HG02938 (cell line): ENCODE data around the gene MAPK9.
A peak's percentile ranks its signal among the peaks of the same experiment; 100 is the strongest.

Experiments used
- ATAC-seq: cut with Tn5 transposase; IDR thresholded peaks from one replicate; pipeline ENCODE4 v1.9.1; 2021; ENCODE audit warnings: mild to moderate bottlenecking, moderate library complexity; ENCODE audit not compliant: unreplicated experiment

The MAPK9 gene

DNA sequence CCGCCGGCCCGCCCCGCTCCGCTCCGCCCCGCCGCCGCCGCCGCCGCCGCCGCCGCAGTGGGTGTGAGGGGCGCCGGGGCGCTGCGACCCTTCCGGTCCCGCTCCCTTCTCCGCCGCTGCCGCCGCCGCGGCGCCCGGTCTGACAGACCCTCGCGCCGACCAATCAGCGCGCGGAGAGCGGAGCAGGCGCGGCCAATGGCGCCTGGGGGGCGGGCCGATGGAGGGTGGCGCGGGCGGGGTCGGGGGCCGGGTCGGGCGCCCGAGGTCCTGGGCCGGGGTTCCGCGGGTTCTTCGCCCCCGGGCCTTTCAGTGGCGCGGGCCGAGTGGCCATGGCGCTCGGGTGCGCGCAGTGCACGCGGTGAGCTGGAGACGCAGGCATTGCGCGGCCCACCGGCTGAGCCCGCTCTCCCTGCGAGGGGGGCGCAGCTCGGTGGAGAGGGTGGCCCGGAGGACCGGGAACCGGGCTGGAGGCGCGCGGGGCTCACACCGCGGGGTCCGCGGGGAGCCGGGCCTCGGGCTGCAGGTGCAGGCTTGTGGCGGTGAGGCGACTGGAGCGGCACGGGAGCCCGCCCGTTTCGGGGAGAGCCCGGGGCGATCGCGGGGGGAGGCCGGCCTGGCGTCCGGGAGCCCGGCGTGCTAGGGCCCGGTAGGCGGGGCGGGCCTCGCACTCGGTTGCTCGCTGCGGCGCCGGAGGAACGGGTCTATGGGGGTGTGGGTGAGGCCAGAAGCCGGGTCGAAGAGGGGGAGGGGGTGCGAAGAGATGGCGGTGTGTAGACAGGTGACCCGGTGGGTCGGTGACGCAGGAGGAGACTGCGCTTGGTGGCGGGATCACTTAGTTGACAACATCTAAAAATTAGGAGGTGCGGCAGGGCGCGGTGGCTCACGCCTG, at the start of gene MAPK9:
Gene MAPK9 (minus strand): TSS at position 141 of the 889 bp plus-strand sequence. CDS start 11,522 bp downstream, outside the sequence.
- ATAC-seq: peak; percentile 73

DNA sequence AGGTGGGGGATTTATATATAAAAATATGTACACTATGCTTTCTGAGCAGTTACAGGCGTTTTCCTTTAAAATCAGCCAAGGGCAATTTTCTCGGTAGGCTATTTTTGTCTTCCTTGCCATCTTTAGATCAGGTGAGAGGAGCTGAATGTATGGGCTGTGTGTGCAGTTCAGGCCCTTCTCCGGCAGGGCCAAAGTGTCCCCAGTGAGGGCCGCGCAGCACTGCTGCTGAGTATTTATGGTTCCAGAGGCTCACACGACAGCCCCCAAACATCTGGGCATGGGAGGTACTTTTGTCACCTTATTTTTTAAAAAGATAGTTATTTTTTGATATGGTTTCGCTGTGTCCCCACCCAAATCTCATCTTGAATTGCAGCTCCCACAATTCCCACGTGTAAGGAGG, 49.7 kb upstream of the MAPK9 start:
- no peak for ATAC-seq

DNA sequence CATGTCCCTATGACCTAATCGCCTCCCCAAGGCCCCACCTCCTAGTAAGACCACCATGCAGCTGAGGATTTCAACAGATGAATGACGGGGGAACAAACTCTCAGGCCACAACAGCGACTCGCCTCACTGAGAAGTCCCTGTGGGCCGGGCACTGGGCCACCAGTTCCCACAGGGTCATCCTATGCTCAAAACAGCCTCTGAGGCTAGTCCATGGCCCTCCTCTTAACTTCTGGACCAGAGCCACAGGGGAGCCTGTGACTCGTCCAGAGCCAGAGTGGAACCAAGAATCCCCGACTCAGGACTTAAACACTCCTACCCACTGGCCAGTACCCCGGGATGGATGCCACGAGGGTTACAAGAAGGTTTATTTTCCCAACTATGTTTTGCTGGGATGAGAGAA, 49.0 kb upstream of the MAPK9 start:
- ATAC-seq: no peak

DNA sequence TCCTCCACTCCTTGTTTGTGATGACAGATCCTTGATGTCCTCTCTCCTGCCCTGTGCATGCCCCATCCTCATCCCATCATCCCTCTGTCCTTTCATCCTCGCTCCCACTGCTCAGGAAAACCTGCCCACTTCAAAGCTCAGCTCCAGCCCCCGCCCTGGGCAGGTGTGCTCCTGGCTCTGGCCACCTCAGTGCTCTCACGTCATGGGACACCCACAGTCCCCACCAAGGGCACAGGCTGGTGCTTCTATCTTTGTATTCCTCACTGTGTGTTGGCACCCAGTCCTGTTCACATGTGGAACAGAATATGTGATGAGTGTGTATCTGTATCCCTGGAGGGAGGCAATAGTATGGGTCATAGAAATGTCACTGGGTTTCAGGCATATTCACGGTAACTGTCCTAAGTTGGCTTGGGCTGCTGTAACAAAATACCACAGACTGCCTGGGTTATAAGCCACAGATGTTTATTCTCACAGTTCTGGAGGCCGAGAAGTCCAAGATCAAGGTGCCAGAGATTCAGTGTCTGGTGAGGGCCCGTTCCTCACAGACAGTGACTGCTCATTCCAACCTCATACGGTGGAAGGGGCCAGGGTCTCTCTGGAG, 47.8 kb upstream of the MAPK9 start:
- ATAC-seq: no peak

DNA sequence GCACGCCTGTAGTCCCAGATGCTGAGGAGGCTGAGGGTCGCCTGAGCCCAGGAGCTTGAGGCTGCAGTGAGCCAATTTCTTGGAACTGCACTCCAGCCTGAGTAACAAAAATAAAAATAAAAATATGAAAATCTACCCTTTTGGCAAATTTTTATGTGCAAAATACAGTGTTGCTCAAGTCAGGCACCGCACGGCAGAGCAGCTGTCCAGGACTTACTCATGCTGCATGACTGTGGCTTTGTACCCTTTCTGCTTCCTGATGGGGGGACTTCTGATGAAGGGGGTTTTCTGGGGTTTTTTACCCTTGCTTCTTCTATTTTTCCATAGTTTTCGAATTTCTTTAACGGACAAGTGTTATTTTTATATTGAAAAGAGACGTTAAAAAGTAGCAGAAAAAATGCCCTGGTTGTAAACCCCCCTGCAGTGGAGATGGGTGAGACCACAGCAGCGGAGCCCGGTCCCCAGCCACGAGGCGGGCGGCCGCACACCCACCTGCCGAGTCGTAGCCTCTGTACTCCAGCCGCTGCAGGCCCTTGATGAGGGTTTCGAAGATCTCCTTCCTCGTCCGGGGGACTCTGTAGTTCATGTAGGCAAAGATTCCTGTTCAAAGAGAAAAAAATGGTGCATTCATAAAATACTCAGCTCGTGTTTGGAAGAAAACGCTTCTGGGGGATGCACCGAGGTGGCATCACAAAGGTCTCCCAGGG, 46.3 kb upstream of the MAPK9 start:
- no peak for ATAC-seq

DNA sequence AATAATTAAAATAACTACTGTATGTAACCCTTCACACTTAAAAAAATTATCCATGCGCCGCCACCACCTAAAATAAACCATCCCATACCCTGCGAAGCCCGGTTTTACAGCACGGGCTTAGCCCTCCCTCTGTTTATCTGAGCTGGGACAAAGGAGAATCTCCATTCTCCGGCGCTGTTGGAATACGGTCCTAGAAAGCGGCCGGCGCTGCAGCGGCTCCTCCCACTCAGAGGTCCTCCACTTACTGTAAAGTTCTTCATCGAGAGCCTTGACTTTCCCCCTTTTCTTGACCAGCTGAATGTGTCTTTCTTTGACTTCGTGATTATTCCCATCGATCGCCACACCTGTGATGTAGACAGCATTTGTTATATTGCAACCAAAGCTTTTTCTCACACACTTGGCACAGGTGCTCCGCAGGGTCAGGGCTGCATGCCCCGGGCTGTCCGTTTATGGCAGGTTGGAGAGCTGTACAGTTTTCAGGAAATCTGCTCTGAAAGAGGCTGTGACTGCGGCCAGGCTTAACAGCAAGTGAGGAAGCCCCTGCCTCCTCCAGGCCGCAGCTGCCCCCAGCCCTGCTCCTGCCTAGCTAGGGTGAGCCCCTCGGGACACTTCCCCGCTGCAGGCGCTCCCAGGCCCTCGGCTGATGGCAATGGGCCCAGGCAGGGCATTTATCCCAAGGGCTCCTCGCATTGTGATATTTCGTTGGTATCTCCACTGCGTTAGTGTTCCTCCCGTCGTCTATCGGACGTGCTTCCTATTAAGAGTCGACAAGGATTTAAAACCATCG, 44.5 kb upstream of the MAPK9 start:
- ATAC-seq: no peak

DNA sequence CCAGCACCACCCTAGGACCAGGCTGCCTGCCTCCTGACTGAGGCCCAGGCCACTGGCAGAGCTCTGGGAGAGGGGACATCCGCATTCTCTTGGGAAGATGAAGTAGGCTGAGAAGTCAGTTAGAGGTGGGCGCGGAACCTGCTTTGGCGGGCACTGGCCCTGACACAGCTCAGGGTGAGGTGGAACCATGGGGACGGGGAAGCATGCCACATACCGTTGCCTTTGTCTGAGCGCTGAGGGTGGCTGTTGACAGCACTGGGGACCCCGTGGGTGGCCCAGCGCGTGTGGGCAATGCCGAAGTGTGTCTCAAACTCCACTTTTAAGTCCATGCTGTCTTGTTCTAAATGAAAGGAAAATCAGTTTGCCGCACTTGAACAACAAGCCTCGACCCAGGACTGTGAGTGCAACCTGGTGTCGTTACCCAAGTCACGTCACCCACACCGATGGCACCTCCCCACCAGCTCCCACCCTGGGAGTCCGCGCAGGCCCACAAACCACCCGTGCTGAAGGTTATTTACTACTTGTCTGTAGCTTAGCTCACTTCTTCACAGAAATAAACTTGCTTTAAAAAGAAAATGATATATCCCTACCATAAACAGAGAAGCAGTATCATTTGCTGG, 43.8 kb upstream of the MAPK9 start:
- no peak for ATAC-seq

DNA sequence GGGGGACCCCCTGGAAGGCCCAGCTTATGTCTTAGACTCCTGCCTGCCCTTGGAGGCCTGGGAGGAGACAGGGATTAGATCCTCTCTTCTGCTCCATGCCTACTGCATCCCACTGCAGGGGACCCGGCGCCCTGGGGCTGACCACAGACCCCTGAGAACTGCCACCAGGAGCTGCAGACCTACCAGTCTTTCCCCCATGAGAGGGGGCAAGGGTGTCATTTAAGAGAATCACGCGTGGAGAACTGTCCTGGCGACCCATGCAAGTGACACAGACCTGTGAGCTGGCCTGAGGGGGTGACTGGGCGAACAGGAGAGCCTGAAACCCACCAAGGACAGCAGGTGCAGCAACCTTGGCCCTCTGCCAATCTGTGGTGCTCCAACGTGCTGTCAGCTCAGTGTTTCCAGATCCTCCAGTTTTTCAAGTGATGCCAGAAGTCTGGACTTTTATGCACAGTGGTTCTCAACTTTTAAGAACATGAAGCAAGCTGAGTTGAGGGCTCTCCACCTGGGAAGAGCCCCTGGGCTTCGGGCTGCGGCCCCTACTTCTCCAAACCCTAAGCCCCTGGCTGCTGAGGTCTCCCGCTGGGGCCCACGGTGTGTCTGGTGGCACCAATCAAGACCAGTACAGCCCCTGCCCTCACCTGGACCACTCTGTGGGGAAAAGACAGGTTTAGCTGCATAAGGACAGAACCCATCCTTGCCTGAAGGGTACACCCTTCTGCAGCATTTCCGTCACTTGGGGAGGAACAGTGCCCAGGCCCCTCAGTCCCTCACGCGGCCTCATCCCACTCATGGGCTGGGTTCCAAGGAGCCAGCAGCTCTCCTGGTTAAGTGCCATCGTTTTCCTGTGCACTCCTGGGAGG, 43.1 kb upstream of the MAPK9 start:
- no peak for ATAC-seq

DNA sequence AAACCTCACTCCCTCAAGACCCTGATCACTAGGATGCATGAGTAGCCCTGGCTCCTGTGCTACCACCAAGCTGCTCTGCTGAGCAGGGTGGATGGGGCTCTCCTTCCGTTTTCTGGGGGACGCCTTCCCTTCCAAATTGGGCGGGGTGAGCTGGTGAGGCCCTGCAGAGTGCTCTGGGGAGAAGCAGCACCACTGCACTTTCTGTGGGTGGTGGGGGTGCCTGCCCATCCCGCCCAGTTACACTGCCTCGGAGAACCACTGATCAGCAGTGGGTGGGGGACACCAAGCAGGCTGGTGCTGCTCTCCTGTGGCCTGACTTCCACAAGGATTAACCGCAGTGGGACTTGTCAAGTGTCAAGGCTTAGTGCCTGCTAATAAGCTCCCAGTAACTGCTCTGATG, 42.3 kb upstream of the MAPK9 start:
- ATAC-seq: no peak

DNA sequence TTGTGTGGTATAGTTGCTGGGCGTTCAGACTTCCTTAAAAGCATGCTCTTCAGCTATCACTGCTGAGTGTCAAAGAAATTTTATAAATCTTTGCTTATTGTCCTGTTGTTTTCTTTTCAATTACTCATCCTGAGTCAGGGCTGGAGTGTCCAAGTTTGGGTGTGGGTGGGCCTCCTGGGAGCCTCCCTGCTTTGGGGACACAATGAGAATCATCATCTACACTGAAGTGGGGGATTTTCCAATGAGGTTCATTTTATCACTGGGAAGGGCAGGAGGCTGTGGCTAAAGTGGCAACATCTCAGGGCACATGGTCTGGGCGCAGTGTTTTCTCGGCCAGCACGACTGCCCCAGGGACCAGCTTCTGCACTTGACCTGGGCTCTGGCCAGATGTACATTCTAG, 41.8 kb upstream of the MAPK9 start:
- ATAC-seq: no peak

DNA sequence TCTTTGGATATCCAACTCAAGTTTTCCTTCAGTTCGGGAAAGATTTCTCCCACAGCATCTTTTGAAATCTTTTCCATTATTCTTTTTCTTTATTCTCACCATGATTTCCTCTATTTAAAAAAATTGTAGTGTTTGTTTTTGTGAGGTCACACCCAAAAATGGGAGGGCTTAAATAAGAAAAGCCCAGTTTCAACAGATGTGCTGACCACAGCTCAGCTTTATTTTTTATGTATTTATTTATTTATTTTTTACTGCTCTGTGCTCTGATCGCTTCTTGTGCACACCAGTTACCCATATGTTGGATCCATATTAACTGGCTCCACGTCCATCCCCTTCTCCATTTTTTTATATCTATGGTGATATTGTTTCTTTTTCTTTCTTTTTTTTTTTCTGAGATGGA, 41.0 kb upstream of the MAPK9 start:
- no peak for ATAC-seq

DNA sequence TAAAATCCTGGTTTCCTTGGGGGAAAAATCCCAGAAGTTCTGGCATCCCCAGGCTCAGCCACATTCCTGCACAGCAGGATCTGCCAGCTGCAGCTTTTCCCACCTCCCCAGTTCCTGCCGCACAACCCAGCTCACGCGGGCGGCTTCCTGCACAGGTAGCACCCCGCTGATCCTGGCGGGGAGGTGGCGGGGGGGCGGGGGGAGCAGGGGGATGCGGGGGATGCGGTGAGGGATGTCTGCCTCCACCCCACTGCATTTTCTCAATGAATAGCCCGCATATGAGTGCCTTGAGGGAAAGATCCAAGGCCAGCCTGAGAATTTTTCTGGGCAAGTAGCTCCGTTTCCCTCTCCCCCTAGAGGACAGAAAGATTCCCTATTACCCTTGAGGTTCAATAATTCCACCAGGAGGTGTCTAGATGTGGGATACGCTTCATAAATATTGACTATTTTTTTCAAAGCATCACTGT, 40.2 kb upstream of the MAPK9 start:
- ATAC-seq: no peak

DNA sequence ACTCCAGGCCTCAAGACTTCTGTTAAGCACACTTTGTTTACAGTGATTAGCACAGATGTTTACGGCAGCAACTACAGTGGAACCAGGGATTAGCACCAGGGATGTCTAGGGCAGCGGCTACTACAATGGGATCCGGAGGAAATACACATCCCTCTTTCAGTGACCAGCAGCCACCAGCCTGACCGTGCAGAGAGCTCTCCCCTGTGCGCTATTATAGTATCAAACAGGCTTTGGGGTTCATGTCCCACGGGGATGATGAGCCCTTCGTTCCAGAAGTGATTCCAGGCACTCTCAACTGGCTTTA, 39.7 kb upstream of the MAPK9 start:
- no peak for ATAC-seq

DNA sequence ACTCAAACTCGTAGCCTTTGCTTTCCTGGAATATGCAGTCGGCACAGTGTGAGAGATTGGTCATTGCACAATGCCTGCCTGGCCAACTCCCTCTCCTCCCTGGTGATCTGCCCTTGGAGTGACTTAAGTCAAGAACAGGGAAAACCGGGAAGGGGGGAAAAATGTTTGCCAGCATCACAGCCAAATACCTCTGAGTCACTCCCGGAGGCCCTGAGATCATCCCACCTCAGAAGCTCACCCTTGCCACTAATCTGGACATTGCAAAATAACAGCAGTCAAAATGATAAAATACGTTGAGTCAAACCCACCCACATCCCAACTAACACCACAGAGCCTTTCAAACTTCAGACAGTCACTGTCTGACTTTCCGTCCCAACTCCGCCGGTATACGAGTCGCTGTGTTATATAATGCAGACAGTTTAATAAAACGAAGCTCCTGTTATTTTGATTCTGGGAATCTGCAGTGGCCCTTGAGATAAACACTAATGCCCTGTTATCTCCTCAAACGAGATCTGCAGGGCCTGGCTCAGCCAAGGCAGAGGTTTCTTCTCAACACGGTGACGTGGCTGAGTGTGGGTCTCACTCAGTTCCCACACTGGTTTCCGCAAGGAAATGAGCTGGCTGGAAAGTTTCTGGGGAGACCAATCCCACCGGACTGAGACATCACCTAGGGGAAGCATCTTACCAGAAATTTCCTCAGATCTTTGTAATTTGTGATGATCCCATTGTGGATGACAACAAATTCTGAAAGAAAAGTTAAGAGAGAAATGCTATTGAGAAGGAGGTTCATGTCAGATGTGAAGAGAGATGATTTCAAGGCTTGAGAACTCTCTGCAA, 39.1 kb upstream of the MAPK9 start:
- ATAC-seq: no peak

DNA sequence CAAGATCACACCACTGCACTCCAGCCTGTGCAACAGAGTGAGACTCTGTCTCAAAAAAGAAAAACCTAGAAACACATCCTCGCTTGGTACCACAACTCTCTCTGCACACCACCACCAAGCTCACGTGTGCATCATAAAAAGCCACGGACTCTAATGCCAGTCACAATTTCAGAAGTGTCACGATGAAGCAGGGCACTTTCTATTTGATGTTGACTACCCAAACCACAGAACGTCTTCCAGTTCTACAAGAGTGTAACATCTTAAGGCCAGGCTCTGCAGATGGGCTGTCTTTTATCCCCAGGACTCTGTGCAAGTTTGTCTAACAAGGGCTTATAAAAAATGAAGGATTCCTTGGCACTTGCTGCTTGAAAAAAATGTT, 38.4 kb upstream of the MAPK9 start:
- ATAC-seq: no peak

DNA sequence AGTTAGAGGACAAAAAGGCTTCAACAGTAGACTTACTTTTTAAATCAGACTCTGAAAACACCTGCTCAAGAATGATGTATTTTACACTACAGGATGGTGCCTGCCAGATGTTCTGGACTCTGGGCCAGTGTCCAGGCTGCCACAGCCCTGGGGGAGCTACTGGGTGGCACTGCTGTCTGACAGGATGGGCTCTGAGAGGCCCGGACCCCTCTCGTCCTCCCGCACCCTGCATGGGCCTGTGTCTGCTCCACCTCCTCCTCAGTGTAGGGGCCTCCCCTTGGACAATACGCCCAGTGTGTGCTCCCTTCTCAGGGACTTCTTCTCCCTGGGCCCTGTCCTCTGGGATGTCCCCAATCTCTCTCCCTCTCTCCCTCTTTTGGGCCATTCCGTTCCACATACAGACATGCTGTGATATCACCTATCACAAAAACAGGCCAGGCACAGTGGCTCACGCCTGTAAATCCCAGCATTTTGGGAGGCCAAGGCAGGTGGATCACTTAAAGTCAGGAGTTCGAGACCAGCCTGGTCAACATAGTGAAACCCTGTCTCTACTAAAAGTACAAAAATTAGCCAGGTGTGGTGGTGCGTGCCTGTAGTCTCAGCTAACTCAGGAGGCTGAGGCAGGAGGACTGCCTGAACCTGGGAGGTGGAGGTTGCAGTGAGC, 37.9 kb upstream of the MAPK9 start:
- ATAC-seq: no peak

DNA sequence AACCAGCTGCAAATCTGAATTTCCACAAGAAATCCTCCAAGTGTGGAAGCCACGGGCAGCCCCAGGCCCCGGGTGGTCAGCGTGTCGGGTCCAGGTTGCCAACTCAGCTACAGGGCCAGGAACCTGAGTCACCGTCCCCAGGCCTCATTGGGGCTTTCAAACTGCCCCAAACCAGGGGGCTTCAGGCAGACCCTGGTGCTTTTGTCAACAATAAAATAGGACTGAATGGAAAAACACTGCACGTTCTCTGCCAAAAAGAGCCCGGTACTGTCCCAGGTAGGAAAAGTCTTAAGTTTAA, 37.2 kb upstream of the MAPK9 start:
- no peak for ATAC-seq

DNA sequence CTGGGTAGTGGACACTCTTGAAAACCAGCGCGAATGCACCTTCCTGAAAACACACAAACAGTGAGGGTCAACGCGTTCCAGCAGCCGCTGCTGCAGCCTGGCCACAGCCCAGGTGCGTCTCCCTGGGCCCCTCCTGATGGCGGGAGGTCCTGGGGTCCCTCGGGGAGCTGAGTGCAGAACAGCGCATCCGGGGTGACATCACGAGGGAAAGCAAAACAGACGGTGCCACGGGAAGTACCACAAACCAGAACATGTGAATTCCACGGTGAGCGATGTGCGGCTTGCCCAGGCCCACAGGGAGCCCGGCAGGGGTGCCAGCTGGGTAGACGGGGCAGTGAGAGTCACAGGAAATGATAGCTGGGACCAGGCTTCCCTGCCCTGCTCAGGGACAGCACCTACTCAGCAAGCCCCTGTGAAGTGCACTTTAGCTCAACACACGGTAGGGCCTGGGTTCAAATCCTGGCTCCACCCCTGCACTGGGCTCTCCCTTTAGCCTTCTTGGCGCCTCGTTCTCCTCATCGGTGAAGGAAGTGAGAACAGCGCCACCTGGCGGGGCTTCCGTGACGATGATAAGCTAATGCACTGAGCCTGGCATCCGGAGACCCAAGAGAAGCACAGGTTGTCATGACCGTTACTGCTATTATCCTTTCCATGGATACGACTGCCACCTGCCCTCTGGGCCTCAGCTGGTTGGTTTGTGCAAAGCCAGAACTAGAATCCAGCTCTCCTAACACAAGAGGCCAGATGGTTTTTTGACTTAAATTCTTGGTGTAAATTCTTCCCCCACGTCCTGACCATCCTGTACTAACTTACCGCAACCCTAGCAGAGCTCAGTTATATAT, 36.6 kb upstream of the MAPK9 start:
- peak; percentile 93 for ATAC-seq
